Gastrocnemius medialis (tissue), 4 donors: ENCODE data around the gene STARD7.

Experiments
- POLR2A ChIP-seq, 2 donors: fragments of 450-650 bp; IDR thresholded peaks; one replicate each; pipeline ENCODE4 v1.6.1; 2017; ENCODE audit warnings: antibody characterized with exemption in 2 of 2, mild to moderate bottlenecking in 2 of 2, moderate library complexity in 2 of 2
- TF ChIP-seq, protein P1 (sequence below), 5 experiments: fragments of 450-650 bp in 3 of 5; fragments of 200-600 bp in 2 of 5; sonication (generic) in 2 of 5; IDR thresholded peaks in 4 of 5; conservative IDR thresholded peaks in 1 of 5; 1 replicate in 4 of 5; 2 replicates in 1 of 5; pipeline ENCODE4 v1.5.1; 2016 to 2019; ENCODE audit warnings: antibody characterized with exemption in 5 of 5, mild to moderate bottlenecking in 3 of 5, moderate library complexity in 3 of 5

DNA sequence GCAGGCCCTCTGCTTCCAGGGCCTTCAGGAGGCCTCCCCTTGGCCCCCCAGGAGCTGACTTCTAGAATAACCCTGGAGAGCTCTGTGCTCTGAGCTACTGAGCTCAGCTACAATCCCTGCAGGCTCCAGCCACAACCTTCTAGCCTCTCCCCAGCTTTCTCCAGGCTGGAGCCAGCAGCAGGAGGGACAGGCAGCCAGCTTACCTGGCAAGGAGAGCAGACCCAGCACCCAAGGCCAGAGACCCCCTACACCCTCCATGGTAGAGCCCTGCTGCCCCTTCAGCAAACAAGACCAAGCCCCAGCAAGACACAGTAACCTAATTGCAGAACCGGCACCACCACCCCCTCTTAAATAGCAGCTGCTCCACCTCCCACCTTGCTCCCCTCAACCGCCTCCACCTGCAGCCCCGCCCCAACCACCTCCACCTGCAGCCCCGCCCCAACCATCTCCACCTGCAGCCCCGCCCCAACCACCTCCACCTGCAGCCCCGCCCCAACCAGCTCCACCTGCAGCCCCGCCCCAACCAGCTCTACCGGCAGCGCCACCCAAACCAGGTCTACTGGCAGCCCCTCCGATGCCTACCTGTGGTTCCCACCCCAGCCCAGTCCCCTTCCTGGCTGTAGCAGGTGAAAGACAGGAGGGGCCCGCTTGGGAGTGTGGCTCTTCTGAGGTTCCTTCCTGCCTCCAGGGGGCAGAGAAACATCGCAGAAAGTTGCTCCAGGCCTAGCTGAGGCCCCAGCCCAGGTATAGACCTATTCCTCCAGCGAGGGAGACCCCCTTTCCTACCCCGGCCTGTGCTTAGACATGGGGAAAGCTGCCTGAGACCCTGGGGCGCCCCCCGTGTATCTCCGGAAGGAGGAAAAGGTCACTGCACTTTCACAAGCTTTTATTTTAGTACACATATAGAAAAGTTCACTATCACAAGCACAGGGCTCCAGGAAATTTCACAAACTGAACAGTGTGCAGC lies 70.2 kb downstream of the STARD7 start, which contains the start of gene ASTL:
- TF ChIP-seq, protein P1, sequence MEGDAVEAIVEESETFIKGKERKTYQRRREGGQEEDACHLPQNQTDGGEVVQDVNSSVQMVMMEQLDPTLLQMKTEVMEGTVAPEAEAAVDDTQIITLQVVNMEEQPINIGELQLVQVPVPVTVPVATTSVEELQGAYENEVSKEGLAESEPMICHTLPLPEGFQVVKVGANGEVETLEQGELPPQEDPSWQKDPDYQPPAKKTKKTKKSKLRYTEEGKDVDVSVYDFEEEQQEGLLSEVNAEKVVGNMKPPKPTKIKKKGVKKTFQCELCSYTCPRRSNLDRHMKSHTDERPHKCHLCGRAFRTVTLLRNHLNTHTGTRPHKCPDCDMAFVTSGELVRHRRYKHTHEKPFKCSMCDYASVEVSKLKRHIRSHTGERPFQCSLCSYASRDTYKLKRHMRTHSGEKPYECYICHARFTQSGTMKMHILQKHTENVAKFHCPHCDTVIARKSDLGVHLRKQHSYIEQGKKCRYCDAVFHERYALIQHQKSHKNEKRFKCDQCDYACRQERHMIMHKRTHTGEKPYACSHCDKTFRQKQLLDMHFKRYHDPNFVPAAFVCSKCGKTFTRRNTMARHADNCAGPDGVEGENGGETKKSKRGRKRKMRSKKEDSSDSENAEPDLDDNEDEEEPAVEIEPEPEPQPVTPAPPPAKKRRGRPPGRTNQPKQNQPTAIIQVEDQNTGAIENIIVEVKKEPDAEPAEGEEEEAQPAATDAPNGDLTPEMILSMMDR (IDR thresholded peaks at IDR 0.05 in 4 of 5, conservative IDR thresholded peaks at IDR 0.05 in 1 of 5), result peak; percentile 22 to 54 (median 37)
- no peak for TF ChIP-seq POLR2A (IDR thresholded peaks at IDR 0.05)
